CD4-positive, alpha-beta T cell treated with Interleukin-2 at 100 ng/mL for 4 hours (primary cell): ENCODE measurements around the gene TAOK1.

Experiments used
- DNase-seq: peaks from one replicate; pipeline ENCODE4 v3.0.0-alpha.2; 2020; ENCODE audit warnings: low spot score

The TAOK1 gene

GRCh38 chr17:29584452-29585079, 194.4 kb downstream of the TAOK1 start:
- no peak for DNase-seq

DNA sequence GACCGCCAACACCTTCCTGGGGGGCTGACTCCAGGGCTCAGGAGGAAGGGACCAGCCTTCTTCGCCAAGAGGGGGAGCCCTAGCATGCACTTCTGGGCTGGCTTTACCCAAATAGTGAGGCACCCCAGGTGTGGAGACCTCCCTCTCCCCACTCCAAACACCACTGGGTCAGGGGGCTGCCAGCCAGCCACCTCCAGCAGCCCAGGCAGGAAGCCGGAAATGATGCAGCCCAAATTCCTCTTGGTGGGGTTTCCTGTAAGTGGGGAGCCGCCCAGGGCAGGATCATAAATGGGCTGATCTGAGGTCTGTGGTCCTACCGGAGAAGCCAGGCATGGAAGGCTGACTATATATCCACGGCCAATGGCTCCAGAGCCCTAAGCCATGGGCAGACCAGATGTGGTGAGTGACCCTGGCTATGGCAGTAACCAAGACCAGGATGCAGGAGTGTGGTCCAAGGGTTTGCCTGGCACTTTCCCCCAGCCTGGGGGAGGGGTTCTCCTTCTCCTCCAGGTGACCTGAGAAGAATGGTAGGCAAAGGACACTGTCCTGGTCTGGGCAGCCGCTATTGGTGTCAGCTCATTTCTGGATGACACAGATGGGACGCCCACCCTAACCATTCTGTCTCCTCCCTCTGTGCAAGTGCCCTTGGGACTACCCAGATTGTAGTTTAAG, 195.1 kb downstream of the TAOK1 start:
- DNase-seq: peak; percentile 39

DNA sequence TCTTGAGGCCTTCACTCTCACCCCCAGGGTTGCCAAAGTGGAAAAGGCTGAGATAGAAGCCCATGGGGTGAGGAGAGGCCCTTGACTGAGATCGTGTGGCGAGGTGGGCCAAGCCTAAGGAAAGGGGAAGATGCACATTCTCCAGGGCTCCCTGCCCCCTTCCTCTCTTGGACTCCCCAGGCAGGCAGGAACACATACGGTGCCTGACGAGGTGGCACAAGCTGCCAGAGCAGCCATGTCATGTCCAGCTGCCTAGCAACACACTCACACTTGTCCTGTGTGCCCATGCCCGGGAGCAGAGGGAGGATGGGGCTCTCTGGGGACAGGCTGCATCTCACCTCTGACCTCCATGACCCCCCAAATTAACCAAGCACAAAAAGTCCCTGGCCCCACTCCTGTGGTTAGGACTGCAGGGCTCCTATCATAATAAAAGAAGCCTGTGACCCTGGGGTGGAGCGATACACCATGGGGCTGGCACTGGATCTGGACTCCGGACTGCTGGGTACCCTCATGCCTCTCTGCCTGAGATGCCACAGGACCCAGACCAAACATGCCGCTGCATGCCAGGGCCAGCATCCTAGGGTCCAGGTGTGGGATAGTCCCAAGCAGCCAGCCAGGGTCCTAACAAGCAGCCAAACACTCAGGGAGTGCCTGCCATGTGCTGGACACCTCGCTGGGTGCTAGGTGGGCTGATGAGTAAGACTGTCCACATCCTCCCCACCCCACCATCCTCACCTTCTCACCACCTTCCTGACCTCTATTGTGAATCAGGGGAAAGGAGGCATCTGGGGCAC, 196.7 kb downstream of the TAOK1 start:
- no peak for DNase-seq

DNA sequence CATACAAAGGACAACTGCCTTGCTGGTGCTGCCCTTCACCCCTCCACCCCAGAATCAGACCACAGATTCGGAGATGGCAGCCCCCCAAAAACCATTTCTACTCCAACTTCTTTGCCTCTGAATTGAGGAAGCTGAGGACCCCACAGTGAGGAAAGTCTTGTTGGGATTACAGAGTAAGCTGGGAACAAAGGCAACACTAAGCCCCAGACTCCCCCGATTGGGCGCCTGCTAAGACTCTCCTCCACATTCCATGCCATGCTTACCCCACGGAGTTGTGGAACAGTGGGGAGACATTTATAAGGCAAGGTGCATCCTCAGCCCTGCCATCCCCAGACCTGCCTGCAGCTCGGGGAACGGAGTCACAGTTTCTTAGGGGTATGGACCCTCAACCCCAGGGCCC, 197.4 kb downstream of the TAOK1 start:
- DNase-seq: no peak

- DNase-seq: no peak
Measured at GRCh38 chr17:29588017-29588561, 197.9 kb downstream of the TAOK1 start.

DNA sequence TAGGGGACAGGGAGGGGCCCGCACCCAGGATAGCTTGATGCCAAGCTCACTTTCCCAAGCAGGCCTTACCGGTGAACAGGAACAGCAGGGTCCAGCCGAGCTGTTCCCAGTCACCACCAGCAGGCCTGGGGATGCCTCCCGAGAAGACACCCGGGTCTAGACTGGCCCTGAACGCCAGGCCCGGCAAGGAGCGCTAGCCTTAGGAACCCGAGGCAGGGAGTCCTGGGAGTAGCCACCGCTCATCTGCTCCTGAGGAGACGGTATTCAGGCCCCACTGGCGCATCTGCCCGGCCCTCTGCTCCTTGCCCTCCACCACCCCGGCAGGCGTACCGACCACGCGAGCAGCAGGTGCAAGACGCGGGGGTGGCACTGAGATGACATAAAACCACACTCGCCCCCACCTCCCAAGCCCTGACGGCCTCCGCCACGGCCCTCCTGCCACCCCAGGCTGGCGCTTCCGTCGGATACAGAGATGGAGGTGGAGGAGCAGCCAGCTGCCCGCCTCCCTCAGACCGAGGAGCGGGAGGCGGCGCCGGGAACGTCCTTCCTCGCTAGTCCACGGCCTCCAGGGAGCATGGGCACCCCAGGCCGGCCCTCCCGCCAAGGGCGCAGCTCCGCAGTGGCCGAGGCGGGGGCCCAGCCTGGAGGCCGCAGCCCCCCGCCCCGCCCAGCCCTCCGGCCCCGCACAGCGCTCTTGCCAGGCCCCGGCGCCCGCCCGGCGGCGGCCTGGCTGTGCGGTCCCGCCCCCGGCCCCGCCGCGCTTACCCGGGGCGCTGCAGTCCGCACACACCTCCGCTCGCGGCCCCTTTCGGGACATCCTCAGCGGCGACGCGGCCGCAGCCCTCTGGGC, 198.6 kb downstream of the TAOK1 start:
- DNase-seq: peak; percentile 36

GRCh38 chr17:29589524-29590410, 199.6 kb downstream of the TAOK1 start, which contains the start of gene GIT1:
GIT1 (minus strand) TSS chr17:29589648; CDS start chr17:29589378, 270 bp downstream.
- DNase-seq: peak; percentile 83

DNA sequence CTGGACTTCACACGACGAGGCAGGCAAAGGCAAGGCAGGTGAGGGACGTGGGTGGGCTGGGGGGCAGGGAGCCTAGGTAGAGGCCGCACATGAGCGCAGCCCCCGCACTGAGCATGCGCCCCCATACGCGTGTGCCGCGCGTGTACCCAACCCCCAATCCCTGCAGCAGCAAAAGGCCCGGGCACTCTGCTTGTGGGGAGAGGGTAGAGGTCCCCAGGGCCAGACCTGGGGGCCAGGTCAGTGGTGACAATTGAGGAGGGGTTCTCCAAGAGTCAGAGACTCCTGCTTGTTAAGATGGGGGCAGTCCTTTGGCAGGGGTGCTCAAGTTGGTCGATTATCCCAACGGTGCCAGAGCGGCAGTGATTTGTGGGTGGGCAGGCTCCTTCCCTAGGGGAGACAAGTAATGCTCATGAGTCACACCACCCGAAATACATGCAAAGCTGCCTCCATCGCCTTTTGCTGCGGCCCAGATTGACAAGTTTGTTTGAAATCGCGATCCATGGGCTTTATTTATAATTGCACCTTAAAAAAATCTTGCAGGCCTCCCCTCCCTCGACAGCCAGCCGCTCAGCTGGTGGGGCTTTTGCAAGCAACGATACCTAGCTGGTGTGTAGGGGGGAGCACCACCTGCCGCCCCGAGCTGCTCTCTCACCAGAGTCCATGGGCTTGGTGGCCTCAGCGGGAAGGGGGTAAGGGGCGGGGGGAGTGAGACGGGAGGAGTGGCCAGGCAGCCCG, 200.4 kb downstream of the TAOK1 start:
- DNase-seq: no peak

- DNase-seq: peak; percentile 12
Measured at GRCh38 chr17:29591146-29591736, 201.1 kb downstream of the TAOK1 start.

GRCh38 chr17:29591737-29592608, 201.8 kb downstream of the TAOK1 start:
- peak; percentile 77 for DNase-seq

- peak; percentile 27 for DNase-seq
Measured at GRCh38 chr17:29592850-29593551, 202.8 kb downstream of the TAOK1 start, which contains the start of gene ANKRD13B. ANKRD13B (plus strand) TSS chr17:29593132; CDS start chr17:29593622, 490 bp downstream.

DNA sequence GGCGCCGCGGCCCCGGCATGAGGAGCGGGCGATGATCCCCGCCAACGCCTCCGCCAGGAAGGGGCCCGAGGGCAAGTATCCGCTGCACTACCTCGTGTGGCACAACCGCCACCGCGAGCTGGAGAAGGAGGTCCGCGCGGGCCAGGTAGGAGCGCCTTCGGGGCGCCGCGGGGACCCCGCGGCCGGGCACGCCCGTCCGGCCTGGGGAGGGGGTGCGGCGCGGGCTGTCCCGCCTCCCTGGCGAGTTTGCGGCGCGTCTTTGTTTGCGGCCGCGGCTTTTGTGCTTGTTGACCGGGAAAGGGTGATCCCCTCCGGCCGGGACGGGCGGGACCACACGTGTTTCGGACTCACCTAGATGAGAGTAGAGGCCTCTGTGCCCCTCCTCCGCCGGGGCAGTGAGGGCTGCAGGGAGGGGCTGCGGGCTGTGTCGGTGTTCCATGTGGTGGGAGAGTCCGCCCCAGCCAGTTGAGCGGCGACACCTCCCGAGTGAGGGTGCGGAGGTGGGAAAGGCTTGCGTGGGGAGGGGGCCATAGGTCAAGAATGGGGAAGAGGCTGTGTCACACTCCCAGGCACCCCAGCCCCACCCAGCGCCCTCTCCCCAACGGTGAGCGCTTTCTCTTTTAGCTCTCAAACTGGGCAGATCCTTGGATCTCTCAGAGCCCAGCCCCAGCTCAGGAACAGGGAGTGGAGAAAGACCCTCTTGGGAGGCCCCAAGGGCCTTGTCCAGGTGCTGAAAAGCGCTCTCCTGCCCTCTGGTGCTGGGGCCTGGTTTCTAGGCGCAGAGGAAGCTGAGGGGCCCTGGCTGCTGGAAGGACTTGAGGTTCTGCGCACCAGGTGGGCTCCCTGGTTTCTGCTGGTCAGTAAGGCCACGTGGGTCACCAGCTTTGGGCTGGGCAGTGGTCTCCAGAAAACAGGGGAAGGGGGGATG, 203.7 kb downstream of the TAOK1 start:
- no peak for DNase-seq

DNA sequence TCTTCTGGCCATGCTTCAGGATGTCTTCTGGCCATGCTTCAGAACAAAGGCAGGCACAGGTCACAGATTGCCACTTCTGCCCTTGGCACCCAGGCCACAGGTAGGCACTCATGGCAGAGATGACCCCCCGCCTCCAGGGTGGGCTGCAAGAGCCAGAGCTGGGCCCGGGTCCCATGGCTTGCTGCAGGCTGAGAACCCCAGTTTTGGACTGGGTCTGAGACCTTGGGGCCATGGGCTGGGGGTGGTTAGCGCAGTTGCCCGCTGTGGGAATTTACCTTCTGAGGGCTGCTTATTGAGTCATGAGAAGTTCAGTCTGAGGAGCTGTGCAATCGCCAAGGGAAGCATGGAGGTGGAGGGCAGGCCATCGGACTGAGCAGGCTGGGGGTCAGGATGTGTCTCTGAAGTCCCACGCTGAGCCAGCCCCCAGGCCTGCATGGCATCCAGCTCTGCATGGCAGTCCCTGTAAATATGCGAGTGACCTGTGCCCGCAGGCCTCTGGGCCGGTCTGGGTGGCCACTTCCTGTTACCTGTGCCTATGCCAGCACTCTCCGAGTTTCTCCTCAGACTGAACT, 204.4 kb downstream of the TAOK1 start:
- DNase-seq: no peak

DNA sequence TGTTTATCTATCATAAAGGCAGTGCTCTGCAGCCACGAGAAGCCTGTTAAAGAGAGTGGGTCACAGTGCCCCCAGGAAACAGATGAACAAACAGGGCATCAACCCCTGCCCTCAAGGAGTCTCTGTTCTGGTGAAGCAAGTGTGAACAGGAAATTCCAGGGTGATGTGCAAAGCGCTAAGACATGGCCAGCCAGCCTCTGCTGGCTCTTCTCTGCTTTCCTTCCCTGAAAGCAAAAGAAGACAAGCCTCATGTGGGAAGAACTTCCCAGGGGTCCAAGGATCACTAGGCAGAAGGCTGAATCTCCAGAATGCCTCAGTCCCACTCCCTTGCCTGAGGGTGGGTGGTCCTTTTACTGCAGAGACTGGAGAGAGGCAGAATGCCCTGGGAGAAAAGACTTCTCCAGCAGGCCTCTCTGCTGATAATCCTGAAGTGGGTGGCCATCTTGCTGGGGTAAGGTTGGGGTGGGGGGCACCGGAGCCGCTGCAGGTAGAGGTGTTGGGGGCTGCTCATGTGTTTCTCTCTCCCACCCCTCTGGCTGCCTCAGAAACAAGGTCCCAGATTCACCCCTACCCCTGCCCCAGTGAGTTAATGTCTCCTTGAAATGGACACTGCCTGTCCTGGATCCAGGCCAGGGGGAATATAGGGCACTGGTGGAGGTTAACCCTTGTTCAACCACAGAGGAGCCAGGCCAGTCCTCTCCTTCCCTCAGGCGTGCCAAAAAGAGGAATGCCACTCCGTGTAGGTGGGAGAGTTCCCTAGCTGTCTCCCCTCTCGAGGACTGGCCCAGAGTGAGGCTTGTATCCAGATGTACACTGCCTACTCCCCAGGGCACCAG, 205.2 kb downstream of the TAOK1 start:
- no peak for DNase-seq
